Spleen (tissue), 11 donors: ENCODE results near the gene PHRF1. TPM values are rescaled to one million over a fixed set of nuclear protein-coding genes. Genes with fewer than 3 reads are reported as not detected.

Experiments used
- DNase-seq: peaks from one replicate; pipeline ENCODE4 v3.0.0-alpha.2; 2020
- H3K27ac ChIP-seq, 8 donors: fragments of 200-600 bp; sonication (generic) in 7 of 8; 1 replicate in 4 of 8; 2 replicates in 4 of 8; pipeline versions ENCODE4 v1.5.0 to v1.8.0; 2016 to 2021; ENCODE audit warnings: inconsistent platforms in 4 of 8, mild to moderate bottlenecking in 4 of 8, moderate library complexity in 1 of 8
- H3K27me3 ChIP-seq, 7 donors: fragments of 200-600 bp; sonication (generic) in 6 of 7; replicated peaks in 1 of 7; 1 replicate in 4 of 7; 2 replicates in 3 of 7; pipeline versions ENCODE4 v1.5.0 to v1.8.0; 2016 to 2021; ENCODE audit warnings: inconsistent platforms in 3 of 7, mild to moderate bottlenecking in 1 of 7
- H3K36me3 ChIP-seq, 6 donors: fragments of 200-600 bp; sonication (generic) in 5 of 6; 1 replicate in 4 of 6; 2 replicates in 2 of 6; pipeline versions ENCODE4 v1.5.0 to v1.8.0; 2016 to 2021; ENCODE audit warnings: inconsistent platforms in 2 of 6
- H3K4me1 ChIP-seq, 6 donors: fragments of 200-600 bp; sonication (generic) in 5 of 6; 1 replicate in 3 of 6; 2 replicates in 3 of 6; pipeline versions ENCODE4 v1.5.0 to v1.8.0; 2016 to 2021; ENCODE audit warnings: inconsistent platforms in 3 of 6
- H3K4me3 ChIP-seq, 8 donors: fragments of 200-600 bp; sonication (generic) in 7 of 8; 1 replicate in 4 of 8; 2 replicates in 4 of 8; pipeline versions ENCODE4 v1.5.0 to v1.8.0; 2016 to 2021; ENCODE audit warnings: inconsistent platforms in 4 of 8, mild to moderate bottlenecking in 4 of 8, moderate library complexity in 2 of 8
- H3K9me3 ChIP-seq, 8 donors: fragments of 200-600 bp; sonication (generic) in 7 of 8; 1 replicate in 4 of 8; 2 replicates in 4 of 8; pipeline versions ENCODE4 v1.5.0 to v1.8.0; 2016 to 2021; ENCODE audit warnings: inconsistent platforms in 4 of 8
- POLR2A ChIP-seq, 3 donors: fragments of 450-650 bp; IDR thresholded peaks; one replicate each; pipeline ENCODE4 v1.5.1; 2017; ENCODE audit warnings: antibody characterized with exemption in 3 of 3, mild to moderate bottlenecking in 1 of 3
- POLR2AphosphoS5 ChIP-seq, 3 donors: sonication (generic); formaldehyde crosslinking; IDR thresholded peaks; one replicate each; pipeline ENCODE4 v1.5.1; 2017; ENCODE audit warnings: antibody characterized with exemption in 3 of 3
- WGBS, 5 donors: extraction: QIAGEN DNeasy Blood & Tissue Kit in 3 of 5; methylation state at CpG; one replicate each; pipeline versions ENCODE4 v1.1.5 to v1.1.7; 2013 to 2018; 5-methylcytosine and 5-hydroxymethylcytosine counted together
- intact Hi-C: fragments of 100-400 bp; cut with DNase I; formaldehyde crosslinking; loops from one replicate; pipeline ENCODE4 v1.15.0; 2023; ENCODE audit warnings: low total_unique reads
- polyA plus RNA-seq, 3 donors: library from polyadenylated mRNA; stranded (reverse); fragments of 200-250 nt; gene quantifications; one replicate each; pipeline ENCODE4 v1.2.1, GENCODE V29; 2013
- total RNA-seq, 7 donors: library from RNA; depleted of rRNA in 3 of 7; stranded (reverse); fragments of >200 nt in 3 of 7; fragmentation: NEBNext Ultra II Directional in 4 of 7; extraction: Animal tissue kit (Norgen Biotek cat#: 25700) in 4 of 7; gene quantifications; one replicate each; pipeline versions ENCODE4 v1.1.0 to v1.2.1, GENCODE V29; 2016 to 2021
- TF ChIP-seq, protein P1 (sequence below), 11 experiments: fragments of 200-600 bp in 7 of 11; fragments of 450-650 bp in 4 of 11; sonication (generic) in 4 of 11; IDR thresholded peaks in 8 of 11; conservative IDR thresholded peaks in 3 of 11; 1 replicate in 7 of 11; 2 replicates in 4 of 11; pipeline versions ENCODE4 v1.4.0 to v1.8.0; 2016 to 2021; ENCODE audit warnings: antibody characterized with exemption in 11 of 11, inconsistent platforms in 4 of 11, mild to moderate bottlenecking in 1 of 11
- donor health status: healthy with polysubstance abuse.
- donor health status: DM: no; HTN: no; CAD: no; lungs with moderate emphysema.
- donor health status: DM: no; HTN: no; CAD: no.
- donor health status: Bipolar disorder and iron deficiency.
- donor health status: healthy.
- donor health status: DM: no; HTN: no; CAD: no.
- donor health status: DM: yes; HTN: yes; CAD: no.

The PHRF1 gene
- total and polyA plus RNA-seq, 10 donors: 7.3 to 41.5 (median 30.6) TPM

DNA sequence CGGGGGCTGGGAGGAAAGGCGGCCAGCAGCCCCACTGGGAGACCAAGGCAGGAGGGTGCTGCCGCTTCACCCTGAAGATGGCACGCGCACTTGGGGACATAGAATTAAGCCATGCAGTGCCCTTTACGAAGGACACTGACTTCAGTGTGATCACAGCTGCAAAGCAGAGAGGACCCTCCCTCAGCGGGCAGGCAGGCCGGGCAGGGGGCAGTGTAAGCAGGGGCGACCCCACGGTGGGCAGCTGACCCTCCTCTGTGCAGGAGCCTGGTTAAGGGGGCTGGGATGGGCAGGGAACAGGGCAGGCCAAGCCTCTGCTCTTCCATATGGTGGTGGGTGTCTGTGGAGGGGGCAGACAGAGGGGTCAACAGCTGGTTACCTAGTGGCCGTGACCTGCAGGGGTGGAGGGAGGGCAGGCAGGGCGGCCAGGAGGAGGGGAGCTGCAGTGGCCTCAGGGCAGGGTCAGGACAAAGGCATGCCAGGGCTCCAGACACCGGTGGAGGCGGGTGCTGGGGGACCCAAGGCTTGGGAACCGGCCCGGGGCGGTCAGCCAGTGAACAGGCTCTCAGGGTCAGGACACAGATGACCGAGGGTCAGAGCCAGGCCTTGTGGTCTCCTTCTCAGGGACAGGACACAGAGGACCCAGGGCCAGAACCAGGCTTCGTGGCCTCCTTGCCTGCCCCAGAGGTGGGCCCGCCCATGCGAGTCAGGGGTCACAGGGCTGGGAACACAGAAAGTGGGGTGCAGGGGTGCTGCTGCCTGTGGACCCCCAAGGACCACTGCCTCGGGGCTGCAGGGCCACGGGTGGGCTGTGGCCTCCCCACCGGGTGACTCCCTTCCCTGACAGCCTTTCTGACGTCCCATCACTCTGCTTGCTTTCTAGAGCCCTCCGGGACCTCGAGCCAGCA, 22.9 kb upstream of the PHRF1 start:
- intact Hi-C loops: loop anchor here (10.0 kb wide), 1 partner anchor 171 kb away; no protein-coding TSS in a partner anchor
- H3K27me3 ChIP-seq: peaks cover 2 to 60% (median 37%) of the 10 kb centered on the region in 7 donors
- TF ChIP-seq, protein P1, sequence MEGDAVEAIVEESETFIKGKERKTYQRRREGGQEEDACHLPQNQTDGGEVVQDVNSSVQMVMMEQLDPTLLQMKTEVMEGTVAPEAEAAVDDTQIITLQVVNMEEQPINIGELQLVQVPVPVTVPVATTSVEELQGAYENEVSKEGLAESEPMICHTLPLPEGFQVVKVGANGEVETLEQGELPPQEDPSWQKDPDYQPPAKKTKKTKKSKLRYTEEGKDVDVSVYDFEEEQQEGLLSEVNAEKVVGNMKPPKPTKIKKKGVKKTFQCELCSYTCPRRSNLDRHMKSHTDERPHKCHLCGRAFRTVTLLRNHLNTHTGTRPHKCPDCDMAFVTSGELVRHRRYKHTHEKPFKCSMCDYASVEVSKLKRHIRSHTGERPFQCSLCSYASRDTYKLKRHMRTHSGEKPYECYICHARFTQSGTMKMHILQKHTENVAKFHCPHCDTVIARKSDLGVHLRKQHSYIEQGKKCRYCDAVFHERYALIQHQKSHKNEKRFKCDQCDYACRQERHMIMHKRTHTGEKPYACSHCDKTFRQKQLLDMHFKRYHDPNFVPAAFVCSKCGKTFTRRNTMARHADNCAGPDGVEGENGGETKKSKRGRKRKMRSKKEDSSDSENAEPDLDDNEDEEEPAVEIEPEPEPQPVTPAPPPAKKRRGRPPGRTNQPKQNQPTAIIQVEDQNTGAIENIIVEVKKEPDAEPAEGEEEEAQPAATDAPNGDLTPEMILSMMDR (IDR thresholded peaks at IDR 0.05 in 8 of 11, conservative IDR thresholded peaks at IDR 0.05 in 3 of 11): no peak
- no peak for TF ChIP-seq POLR2A (IDR thresholded peaks at IDR 0.05)
- TF ChIP-seq POLR2AphosphoS5 (IDR thresholded peaks at IDR 0.05): no peak

DNA sequence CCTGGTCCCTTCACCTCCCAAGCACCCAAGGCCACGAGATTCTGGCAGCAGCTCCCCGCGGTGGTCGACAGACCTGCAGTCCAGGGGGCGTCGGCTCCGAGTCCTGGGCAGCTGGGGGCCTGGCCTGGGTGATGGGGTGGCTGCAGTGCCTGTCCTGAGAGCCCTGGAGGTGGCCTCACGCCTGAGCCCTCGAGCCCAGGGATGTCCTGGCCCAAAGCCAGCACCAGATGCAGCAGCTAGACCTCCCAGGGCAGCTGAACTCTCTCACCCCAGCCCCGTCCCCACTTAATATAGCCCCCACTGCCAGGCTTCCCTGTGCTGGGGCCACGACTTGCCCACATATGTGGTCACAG, 22.3 kb upstream of the PHRF1 start:
- Histone ChIP-seq H3K4me1 (peaks cover 5 to 40% (median 26%) of the 10 kb centered on the region in 6 donors), H3K9me3 (no peaks in the 10 kb centered on the region), H3K4me3 (no peak overlapping the region), H3K27ac (no peak overlapping the region), H3K36me3 (peaks cover 0 to 6% (median 0%) of the 10 kb centered on the region in 6 donors), H3K27me3 (peaks cover 2 to 66% (median 37%) of the 10 kb centered on the region in 7 donors)
- 60 to 72% (median 65%) methylated on average over 6 to 11 of the region's 11 CpGs for WGBS, 5 donors
- TF ChIP-seq, protein P1 (IDR thresholded peaks at IDR 0.05 in 8 of 11, conservative IDR thresholded peaks at IDR 0.05 in 3 of 11): no peak
- no peak for TF ChIP-seq POLR2A (IDR thresholded peaks at IDR 0.05)
- no peak for TF ChIP-seq POLR2AphosphoS5 (IDR thresholded peaks at IDR 0.05)
- intact Hi-C loops: loop anchor here (10.0 kb wide), 1 partner anchor 171 kb away; no protein-coding TSS in a partner anchor
- DNase-seq: no peak

More for the DNA sequence above, 22.9 kb upstream of the PHRF1 start:
- H3K9me3 ChIP-seq: no peaks in the 10 kb centered on the region
- H3K4me3 ChIP-seq: no peak overlapping the region
- no peak for DNase-seq
- H3K27ac ChIP-seq: no peak overlapping the region
- 82 to 90% (median 87%) methylated on average over 24 to 27 of the region's 27 CpGs for WGBS, 5 donors
- H3K36me3 ChIP-seq: peaks cover 0 to 6% (median 0%) of the 10 kb centered on the region in 6 donors
- peaks cover 5 to 40% (median 26%) of the 10 kb centered on the region in 6 donors for H3K4me1 ChIP-seq

DNA sequence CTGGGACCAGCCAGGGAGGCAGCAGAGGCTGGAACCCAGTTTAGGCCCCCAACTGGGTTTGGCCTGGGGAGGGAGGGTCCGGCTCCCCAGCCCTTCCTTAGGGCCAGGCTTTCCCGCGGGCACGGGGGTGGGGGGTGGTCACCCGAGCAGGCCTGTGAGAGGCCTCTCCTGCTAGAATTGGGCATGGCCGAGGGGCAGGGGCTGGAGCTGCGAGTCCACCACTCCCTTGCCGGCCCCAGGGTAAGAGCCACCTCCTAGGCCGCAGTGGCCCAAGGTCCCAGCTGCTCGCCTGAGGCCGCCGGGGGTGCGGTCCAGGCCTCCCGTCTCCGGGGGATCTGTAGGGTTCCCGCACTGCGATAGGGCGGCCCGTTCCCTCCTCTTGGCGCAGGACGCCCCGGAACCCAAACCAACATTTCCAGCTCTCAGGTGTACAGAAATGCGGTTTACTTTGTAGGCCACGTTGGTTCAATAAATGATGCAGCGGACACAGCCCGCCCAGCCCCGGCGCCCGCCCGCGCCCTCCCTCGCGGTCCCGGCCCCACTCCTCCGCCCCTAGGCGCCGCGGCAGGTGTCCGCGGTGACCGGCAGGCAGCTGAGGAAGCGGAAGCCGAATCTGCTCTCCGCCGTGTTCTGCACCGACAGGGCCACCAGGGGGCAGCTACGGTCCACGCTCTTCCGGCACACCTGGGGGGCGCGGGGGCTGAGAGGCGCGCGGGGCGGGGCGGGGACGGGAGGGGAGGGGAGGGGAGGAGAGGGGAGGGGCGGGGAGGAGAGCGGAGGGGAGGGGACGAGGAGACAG, 21.6 kb upstream of the PHRF1 start:
- Histone ChIP-seq H3K27ac (peak overlapping the region in 1 of 8 donors; percentile 31), H3K27me3 (peaks cover 2 to 72% (median 37%) of the 10 kb centered on the region in 7 donors), H3K4me1 (peaks cover 5 to 45% (median 28%) of the 10 kb centered on the region in 6 donors), H3K9me3 (no peaks in the 10 kb centered on the region), H3K36me3 (peaks cover 0 to 6% (median 0%) of the 10 kb centered on the region in 6 donors), H3K4me3 (peak overlapping the region; percentile 20 to 73 (median 40))
- TF ChIP-seq, protein P1 (IDR thresholded peaks at IDR 0.05 in 8 of 11, conservative IDR thresholded peaks at IDR 0.05 in 3 of 11): peak; percentile 36 to 88 (median 67)
- TF ChIP-seq POLR2AphosphoS5 (IDR thresholded peaks at IDR 0.05) (peak; percentile 60 to 75 (median 63)), POLR2A (IDR thresholded peaks at IDR 0.05) (no peak)
- whole genome bisulfite sequencing, 5 donors: 13 to 45% (median 18%) methylated on average over 18 to 56 of the region's 60 CpGs
- intact Hi-C loops: loop anchor here (10.0 kb wide), 1 partner anchor 170 kb away; no protein-coding TSS in a partner anchor
- DNase-seq: peak; percentile 95
